H9 (cell line): ENCODE results near the gene KSR1. TPM values are rescaled to one million over a fixed set of nuclear protein-coding genes. Genes with fewer than 3 reads are reported as not detected.
A peak's percentile ranks its signal among the peaks of the same experiment; 100 is the strongest.

ENCODE experiments used
- DNase-seq: peaks from one replicate; pipeline ENCODE4 v3.0.0-alpha.2; 2017
- H2AFZ ChIP-seq: one replicate; pipeline ENCODE4 v1.6.1; 2013; ENCODE audit warnings: mild to moderate bottlenecking, low read length, control low read depth, moderate library complexity
- H2AK5ac ChIP-seq: 2 replicates; pipeline ENCODE4 v1.6.1; 2013; ENCODE audit warnings: low read length, control low read depth, mixed read lengths; ENCODE audit not compliant: insufficient read length
- H2BK120ac ChIP-seq: one replicate; pipeline ENCODE4 v1.6.1; 2013; ENCODE audit warnings: low read depth, mild to moderate bottlenecking, low read length, control low read depth, inconsistent platforms; ENCODE audit not compliant: poor library complexity, severe bottlenecking
- H2BK12ac ChIP-seq: 2 replicates; pipeline ENCODE4 v1.6.1; 2013; ENCODE audit warnings: low read length, control low read depth, mixed read lengths, low read depth; ENCODE audit not compliant: insufficient read length
- H2BK15ac ChIP-seq: 2 replicates; pipeline ENCODE4 v1.6.1; 2013; ENCODE audit warnings: low read depth, low read length, control low read depth
- H2BK20ac ChIP-seq: one replicate; pipeline ENCODE4 v1.6.1; 2013; ENCODE audit warnings: low read depth, mild to moderate bottlenecking, low read length, control low read depth, inconsistent platforms; ENCODE audit not compliant: poor library complexity, severe bottlenecking
- H2BK5ac ChIP-seq: 2 replicates; pipeline ENCODE4 v1.6.1; 2013; ENCODE audit warnings: low read length, control low read depth, mixed read lengths; ENCODE audit not compliant: insufficient read length
- H3K14ac ChIP-seq: 2 replicates; pipeline ENCODE4 v1.6.1; 2013; ENCODE audit warnings: low read length, control low read depth; ENCODE audit not compliant: insufficient read depth
- H3K18ac ChIP-seq: 2 replicates; pipeline ENCODE4 v1.6.1; 2013; ENCODE audit warnings: low read depth, mild to moderate bottlenecking, mixed read lengths, low read length, control low read depth; ENCODE audit not compliant: insufficient read length
- H3K23ac ChIP-seq: 2 replicates; pipeline ENCODE4 v1.6.1; 2013; ENCODE audit warnings: low read length, control low read depth, mixed read lengths, low read depth; ENCODE audit not compliant: insufficient read length
- H3K23me2 ChIP-seq: 2 replicates; pipeline ENCODE4 v1.6.1; 2013; ENCODE audit warnings: low read depth, mild to moderate bottlenecking, mixed read lengths, low read length, control low read depth; ENCODE audit not compliant: insufficient read length, poor library complexity, severe bottlenecking
- H3K27ac ChIP-seq: 2 replicates; pipeline ENCODE4 v1.5.1; 2013; ENCODE audit warnings: low read length, control low read depth, mixed read lengths, low read depth; ENCODE audit not compliant: insufficient read length
- H3K27me3 ChIP-seq: 2 replicates; pipeline ENCODE4 v1.6.1; 2013; ENCODE audit warnings: low read length, control low read depth, inconsistent platforms; ENCODE audit not compliant: insufficient read depth
- H3K4ac ChIP-seq: 2 replicates; pipeline ENCODE4 v1.6.1; 2013; ENCODE audit warnings: low read depth, mild to moderate bottlenecking, control low read depth, inconsistent platforms, low read length, moderate library complexity
- H3K4me1 ChIP-seq: 2 replicates; pipeline ENCODE4 v1.6.1; 2013; ENCODE audit warnings: low read length, control low read depth, inconsistent platforms; ENCODE audit not compliant: insufficient read depth
- H3K4me2 ChIP-seq: 2 replicates; pipeline ENCODE4 v1.6.1; 2013; ENCODE audit warnings: low read length, control low read depth, mixed read lengths; ENCODE audit not compliant: insufficient read length, insufficient read depth
- H3K56ac ChIP-seq: 2 replicates; pipeline ENCODE4 v1.6.1; 2013; ENCODE audit warnings: low read depth, mild to moderate bottlenecking, mixed read lengths, low read length, control low read depth; ENCODE audit not compliant: insufficient read length
- H3K79me1 ChIP-seq: 2 replicates; pipeline ENCODE4 v1.6.1; 2013; ENCODE audit warnings: low read depth, mild to moderate bottlenecking, moderate library complexity, low read length, control low read depth, inconsistent platforms; ENCODE audit not compliant: insufficient read depth, poor library complexity, severe bottlenecking
- H3K79me2 ChIP-seq: 2 replicates; pipeline ENCODE4 v1.6.1; 2013; ENCODE audit warnings: low read length, control low read depth, inconsistent platforms; ENCODE audit not compliant: insufficient read depth
- H3K9ac ChIP-seq: 2 replicates; pipeline ENCODE4 v1.6.1; 2013; ENCODE audit warnings: low read length, control low read depth, mixed read lengths; ENCODE audit not compliant: insufficient read length; ENCODE audit errors: extremely low read depth
- H3K9me3 ChIP-seq: one replicate; pipeline ENCODE4 v1.6.1; 2013; ENCODE audit warnings: low read depth, low read length, inconsistent platforms; ENCODE audit not compliant: control insufficient read depth
- H3T11ph ChIP-seq: one replicate; pipeline ENCODE4 v1.6.1; 2013; ENCODE audit warnings: mild to moderate bottlenecking, low read length, control low read depth, inconsistent platforms
- H4K20me1 ChIP-seq: one replicate; pipeline ENCODE4 v1.6.1; 2013; ENCODE audit not compliant: control insufficient read depth, insufficient read length, insufficient read depth
- H4K5ac ChIP-seq: 2 replicates; pipeline ENCODE4 v1.6.1; 2013; ENCODE audit warnings: low read depth, mild to moderate bottlenecking, mixed read lengths, low read length, control low read depth; ENCODE audit not compliant: insufficient read length
- H4K8ac ChIP-seq: replicated peaks from 2 replicates; pipeline ENCODE4 v1.6.1; 2013; ENCODE audit warnings: low read length, control low read depth, mixed read lengths, low read depth; ENCODE audit not compliant: insufficient read length
- H4K91ac ChIP-seq: 2 replicates; pipeline ENCODE4 v1.6.1; 2013; ENCODE audit warnings: low read depth, mild to moderate bottlenecking, moderate library complexity, mixed read lengths, low read length, control low read depth; ENCODE audit not compliant: insufficient read length
- H3K27ac Mint-ChIP-seq, 3 experiments: 2 replicates in 2 of 3; 3 replicates in 1 of 3; pipeline ENCODE4 v1.8.0; 2020 to 2021; ENCODE audit warnings: mixed read lengths in 3 of 3, mild to moderate bottlenecking in 1 of 3, moderate library complexity in 1 of 3
- H3K27me3 Mint-ChIP-seq: 2 replicates; pipeline ENCODE4 v1.8.0; 2021; ENCODE audit warnings: low read depth, mild to moderate bottlenecking, moderate library complexity, mixed read lengths
- H3K36me3 Mint-ChIP-seq, 3 experiments: 2 replicates in 2 of 3; 3 replicates in 1 of 3; pipeline ENCODE4 v1.8.0; 2020 to 2021; ENCODE audit warnings: low read depth in 3 of 3, mixed read lengths in 3 of 3; ENCODE audit not compliant: insufficient read depth in 1 of 3
- H3K4me1 Mint-ChIP-seq, 2 experiments: 2 replicates each; pipeline ENCODE4 v1.8.0; 2020; ENCODE audit warnings: mixed read lengths in 2 of 2
- H3K4me3 Mint-ChIP-seq, 2 experiments: 2 replicates in 1 of 2; 3 replicates in 1 of 2; pipeline ENCODE4 v1.8.0; 2020 to 2021; ENCODE audit warnings: mild to moderate bottlenecking in 2 of 2, mixed read lengths in 2 of 2, moderate library complexity in 1 of 2
- H3K9me3 Mint-ChIP-seq, 2 experiments: 2 replicates in 1 of 2; 3 replicates in 1 of 2; pipeline ENCODE4 v1.8.0; 2020; ENCODE audit warnings: mild to moderate bottlenecking in 2 of 2, mixed read lengths in 2 of 2, moderate library complexity in 1 of 2
- WGBS: extraction: QIAGEN DNeasy Blood & Tissue Kit; methylation state at CpG from one replicate; pipeline ENCODE4 v1.1.7; 2013; ENCODE audit warnings: missing lambda C conversion rate, low lambda C conversion rate, mixed read lengths; ENCODE audit not compliant: insufficient read length; ENCODE audit errors: extremely low coverage; 5-methylcytosine and 5-hydroxymethylcytosine counted together
- total RNA-seq: library from RNA; stranded (reverse); gene quantifications from 2 replicates; pipeline ENCODE4 v1.2.1, GENCODE V29; 2021
- TF ChIP-seq, protein P1 (sequence below): fragments of 200-600 bp; sonication (generic); conservative IDR thresholded peaks from 3 replicates; pipeline ENCODE4 v1.8.0; 2021; ENCODE audit warnings: antibody characterized with exemption, mild to moderate bottlenecking

KSR1 gene
- total RNA-seq, 1 experiment from 2014 or later, result 44.9 TPM

DNA sequence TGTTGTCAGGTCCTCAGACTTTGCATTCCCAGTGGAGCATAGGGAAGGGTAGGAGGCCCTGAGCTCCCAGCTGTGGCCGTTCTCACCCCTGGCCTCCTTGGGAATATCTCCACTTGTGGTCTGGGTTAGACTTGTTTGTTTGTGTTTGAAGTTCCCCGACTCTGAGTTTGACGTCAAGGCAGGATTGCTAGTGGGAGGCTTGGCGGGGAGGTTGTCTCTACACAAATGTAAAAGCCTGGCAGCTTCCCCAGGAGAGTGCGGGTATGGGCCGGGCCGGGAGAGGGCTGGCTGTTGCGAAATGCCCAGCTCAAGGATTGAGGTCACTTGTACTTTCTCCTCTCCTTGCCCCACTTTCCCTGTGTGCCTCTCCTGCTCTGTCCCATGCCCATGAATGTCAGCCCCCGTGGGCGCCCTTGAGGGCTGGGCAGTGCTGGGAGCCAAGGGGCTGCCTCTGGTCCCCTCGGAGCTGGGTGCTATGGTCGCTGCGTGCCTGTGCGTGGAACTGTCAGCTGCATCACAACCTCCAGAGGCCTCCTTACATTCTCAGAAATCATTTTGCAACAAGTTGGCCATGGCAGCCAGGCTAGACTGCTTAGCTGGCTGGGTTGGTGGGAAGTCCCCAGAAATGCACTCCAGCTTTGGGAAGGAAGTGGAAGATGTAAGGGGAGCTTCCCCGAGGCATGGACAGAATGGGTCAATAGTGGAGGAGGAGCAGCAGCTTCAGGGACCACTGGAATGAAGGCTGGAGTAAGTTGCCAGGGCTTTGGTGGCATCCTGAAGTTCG, 84.3 kb downstream of the KSR1 start:
- Histone ChIP-seq H2BK12ac (no peak overlapping the region), H3K27ac (no peak overlapping the region), H3K56ac (no peak overlapping the region), H2BK5ac (no peak overlapping the region), H3K23ac (no peak overlapping the region), H3K14ac (no peak overlapping the region), H3K4me2 (no peak overlapping the region), H3K4me1 (no peaks in the 10 kb centered on the region; the same call in 1 of the 2 replicates), H2AK5ac (no peak overlapping the region), H3K9me3 (no peaks in the 10 kb centered on the region), H3T11ph (no peak overlapping the region), H4K91ac (no peak overlapping the region), H3K79me2 (peaks cover 7% of the 10 kb centered on the region; the same call in 1 of the 2 replicates), H2BK15ac (no peak overlapping the region), H2BK120ac (no peak overlapping the region), H2AFZ (no peak overlapping the region), H3K23me2 (no peaks in the 10 kb centered on the region), H2BK20ac (no peak overlapping the region), H3K27me3 (no peaks in the 10 kb centered on the region), H4K5ac (no peak overlapping the region), H4K8ac (no peak overlapping the region), H3K9ac (no peak overlapping the region), H3K79me1 (peaks cover 4% of the 10 kb centered on the region), H3K4ac (no peak overlapping the region), H4K20me1 (no peaks in the 10 kb centered on the region), H3K18ac (no peak overlapping the region)
- Mint-ChIP-seq H3K4me1 (peaks cover 21 to 30% of the 10 kb centered on the region in 2 experiments), H3K9me3 (no peaks in the 10 kb centered on the region), H3K27me3 (no peaks in the 10 kb centered on the region), H3K27ac (peak overlapping the region in 1 of 3 experiments; percentile 13; a peak in 3 of 7 replicates), H3K36me3 (no peaks in the 10 kb centered on the region), H3K4me3 (no peak overlapping the region)
- WGBS, result no CpG with 5 or more reads among the region's 16 CpGs
- DNase-seq, result no peak
- TF ChIP-seq, protein P1, sequence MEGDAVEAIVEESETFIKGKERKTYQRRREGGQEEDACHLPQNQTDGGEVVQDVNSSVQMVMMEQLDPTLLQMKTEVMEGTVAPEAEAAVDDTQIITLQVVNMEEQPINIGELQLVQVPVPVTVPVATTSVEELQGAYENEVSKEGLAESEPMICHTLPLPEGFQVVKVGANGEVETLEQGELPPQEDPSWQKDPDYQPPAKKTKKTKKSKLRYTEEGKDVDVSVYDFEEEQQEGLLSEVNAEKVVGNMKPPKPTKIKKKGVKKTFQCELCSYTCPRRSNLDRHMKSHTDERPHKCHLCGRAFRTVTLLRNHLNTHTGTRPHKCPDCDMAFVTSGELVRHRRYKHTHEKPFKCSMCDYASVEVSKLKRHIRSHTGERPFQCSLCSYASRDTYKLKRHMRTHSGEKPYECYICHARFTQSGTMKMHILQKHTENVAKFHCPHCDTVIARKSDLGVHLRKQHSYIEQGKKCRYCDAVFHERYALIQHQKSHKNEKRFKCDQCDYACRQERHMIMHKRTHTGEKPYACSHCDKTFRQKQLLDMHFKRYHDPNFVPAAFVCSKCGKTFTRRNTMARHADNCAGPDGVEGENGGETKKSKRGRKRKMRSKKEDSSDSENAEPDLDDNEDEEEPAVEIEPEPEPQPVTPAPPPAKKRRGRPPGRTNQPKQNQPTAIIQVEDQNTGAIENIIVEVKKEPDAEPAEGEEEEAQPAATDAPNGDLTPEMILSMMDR, result no peak
